Activated CD8-positive, alpha-beta memory T cell treated with anti-CD3 and anti-CD28 coated beads, Interleukin-2, amount 50 U/mL, for 1 hour (primary cell): ENCODE data around the gene HHAT.
"Not testable (repeated sequence)": the region's sequence is repeated elsewhere in the genome, so short reads cannot be mapped to it uniquely, and the experiment has no call there.

Source experiments
- DNase-seq: peaks from one replicate; pipeline ENCODE4 v3.0.0-alpha.2; 2020; ENCODE audit errors: extremely low read depth

HHAT gene

DNA sequence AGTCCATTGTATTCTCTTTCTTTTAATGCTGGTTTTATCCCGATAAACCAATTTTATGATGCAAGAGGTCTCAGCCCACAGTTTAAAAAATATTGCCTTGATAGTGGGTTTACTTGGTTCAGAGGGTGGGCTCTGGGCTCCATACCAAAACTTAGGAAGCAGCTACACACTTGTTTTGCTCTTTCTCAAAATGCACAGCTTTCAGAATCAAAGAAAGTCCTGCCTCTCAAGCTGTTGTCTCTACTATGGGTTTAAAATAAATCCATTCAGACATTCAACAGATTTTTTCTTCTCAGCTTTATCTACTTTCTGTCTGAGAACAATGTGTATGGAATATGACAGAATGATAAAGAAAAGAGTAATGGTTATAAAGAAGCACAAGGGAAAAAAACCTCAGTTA, 14.8 kb upstream of the HHAT start:
- DNase-seq: no peak

DNA sequence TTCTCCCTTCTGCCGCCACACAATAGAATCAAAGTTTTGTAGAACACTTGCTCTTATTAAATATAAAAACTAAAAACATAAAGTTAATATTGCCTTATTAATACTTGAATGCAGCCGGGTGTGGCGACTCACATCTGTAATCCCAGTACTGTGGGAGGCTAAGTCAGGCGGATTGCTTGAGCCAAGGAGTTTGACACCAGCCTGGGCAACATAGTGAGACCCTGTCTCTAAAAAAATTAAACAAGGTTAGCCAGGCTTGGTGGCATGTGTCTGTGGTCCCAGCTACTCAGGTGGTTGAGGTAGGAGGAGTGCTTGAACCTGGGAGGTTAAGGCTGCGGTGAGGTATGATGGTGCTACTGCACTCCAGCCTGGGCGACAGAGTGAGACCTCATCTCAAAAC, 13.2 kb upstream of the HHAT start:
- no peak for DNase-seq

DNA sequence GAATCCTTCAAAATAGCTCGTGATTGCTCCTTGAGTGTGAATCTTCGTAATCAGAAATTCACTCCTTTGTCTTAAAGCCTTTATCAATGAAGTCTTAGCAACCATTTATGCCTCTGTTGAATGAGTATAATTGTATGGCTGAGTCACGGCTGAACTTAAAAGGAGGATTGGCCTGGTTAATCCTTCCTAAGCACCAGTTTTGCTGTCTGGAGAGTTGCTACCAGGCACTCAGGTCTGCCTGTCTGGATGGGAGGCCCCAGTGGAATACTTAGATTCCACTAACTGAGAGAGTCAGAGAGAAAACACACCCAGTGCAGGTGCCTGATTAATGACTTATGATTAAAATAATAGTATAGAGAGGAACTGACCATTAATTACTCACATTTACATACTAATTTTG, 7.6 kb upstream of the HHAT start:
- DNase-seq: no peak

DNA sequence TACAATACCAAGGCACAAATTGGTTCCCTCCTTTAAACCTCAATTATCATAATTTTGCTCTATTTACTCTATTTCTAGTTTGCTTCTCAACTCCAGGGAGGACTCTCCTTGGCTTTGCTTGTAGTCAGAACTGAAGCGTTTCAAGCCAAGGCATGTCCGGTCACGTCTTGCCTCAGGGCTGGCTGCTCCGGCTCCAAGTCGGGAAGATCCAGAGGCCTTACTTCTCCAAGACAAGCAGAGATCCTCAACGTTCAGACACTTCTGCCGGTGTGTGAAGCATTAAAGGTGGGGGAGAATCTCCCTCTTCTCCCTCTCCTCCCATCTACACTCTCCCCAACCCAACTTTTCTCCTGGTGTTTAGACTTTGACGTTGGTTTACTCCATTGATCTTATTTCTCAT, 7.2 kb upstream of the HHAT start:
- DNase-seq: no peak

DNA sequence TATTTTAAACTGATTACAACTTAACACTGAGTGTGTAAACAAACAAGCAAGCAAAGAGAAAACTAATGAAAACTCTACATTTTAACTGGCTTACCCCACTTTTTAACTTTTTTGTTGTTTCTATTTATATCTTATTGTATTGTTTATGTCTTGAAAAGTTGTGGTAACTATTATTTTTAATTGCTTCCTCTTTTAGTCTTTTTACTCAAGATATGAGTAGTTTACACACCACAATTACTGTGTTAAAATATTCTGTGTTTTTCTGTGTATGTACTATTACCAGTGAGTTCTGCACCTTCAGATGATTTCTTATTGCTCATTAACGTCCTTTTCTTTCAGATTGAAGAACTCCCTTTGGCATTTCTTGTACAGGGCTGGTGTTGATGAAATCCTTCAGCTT, 4.7 kb upstream of the HHAT start:
- DNase-seq: no peak

DNA sequence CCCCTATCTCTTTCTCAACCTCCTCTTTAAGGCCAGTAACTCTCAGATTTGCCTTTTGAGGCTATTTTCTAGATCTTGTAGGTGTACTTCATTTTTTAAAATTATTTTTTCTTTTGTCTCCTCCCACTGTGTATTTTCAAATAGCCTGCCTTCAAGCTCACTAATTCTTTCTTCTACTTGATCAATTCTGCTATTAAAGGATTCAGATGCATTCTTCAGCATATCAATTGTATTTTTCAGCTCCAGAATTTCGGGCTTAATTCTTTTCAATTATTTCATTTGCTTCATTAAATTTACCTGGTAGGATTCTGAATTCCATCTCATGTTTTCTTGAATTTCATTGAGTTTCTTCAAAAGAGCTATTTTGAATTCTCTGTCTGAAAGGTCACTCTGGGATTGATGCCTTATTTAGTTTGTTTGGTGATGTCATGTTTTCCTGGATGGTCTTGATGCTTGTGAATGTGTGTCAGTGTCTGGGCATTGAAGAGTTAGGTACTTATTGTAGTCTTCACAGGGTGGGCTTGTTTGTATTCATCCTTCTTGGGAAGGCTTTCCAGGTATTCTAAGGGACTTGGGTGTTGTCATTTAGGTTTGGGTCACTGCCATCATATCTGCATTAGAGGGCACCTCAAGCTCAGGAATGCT, 3.6 kb upstream of the HHAT start:
- no peak for DNase-seq

DNA sequence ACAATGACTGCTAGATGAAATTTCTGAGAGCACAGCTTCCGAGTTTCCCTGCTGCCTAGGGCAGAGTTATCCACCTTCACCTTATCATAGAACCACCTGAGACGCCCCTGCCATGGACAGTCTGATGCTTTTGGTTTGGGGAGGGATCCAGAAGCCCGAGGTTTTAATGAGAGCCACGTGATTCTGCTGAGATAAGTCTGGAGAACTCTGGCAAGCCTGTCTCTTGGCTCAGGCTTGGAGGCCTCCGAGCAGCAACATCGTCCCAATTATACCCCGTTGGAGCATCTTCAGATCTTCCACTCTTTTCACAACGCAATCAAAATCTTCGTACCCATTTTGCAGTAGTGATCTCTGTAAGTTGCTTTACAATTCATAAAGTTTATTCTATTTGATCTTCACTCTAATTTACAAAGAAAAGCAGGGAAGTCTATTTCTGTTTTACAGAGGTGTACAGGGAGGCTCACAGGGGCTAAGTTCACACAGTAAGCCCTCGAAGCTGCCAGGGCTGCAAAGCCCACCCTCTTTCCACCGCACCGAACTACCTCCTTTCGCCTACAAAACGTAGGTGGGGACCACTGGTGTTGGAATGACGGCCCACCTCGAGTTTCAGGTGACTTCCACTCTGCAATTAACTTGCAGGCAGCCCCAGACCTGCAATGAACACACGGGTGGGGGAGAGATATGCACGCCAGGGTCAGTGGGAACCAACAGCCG, 513 bp upstream of the HHAT start:
- no peak for DNase-seq

DNA sequence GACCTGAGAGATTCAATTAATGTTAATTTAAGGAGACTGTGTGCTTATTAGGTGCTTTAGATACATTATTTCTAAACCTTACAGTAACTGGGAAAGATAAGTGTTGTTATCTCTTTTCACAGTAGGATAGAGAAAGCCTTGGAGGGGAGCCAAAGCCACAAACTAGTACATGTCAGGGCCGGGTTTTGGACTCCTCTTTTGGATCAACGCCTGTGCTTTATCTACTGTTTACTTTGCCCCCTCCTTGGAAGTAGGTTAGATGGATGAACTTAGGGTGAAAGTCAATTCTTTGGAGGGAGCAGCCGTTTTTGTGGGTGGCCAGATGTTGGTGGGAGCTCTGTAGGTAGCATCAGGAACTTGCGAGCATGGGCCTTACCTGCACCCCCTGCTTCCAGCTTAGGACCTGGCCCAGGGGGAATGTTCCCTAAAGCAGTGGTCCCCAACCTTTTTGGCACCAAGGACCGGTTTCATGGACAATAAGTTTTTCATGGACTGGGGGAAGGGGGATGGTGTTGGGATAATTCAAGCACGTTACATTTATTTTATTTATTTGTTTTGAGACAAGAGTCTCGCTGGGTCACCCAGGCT, 1.7 kb downstream of the HHAT start:
- no peak for DNase-seq

DNA sequence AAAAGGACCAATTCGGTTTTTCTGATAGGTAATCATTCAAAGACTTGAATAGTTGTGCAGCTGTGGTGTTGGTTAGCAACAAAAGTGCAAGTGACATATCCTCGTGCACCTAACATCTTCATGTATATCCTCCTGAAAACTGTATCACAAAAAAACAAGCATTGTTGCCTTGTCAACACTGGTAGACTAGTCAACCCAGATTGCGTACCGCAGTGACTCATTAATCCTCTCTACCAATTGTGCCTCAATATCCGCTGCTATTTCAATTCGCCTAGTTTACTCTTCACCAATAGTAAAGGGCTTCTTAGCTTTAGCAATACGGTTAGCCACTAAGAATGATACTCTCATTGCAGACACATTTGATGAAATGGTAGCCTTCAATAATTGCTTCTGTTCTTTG, 3.5 kb downstream of the HHAT start:
- no peak for DNase-seq

DNA sequence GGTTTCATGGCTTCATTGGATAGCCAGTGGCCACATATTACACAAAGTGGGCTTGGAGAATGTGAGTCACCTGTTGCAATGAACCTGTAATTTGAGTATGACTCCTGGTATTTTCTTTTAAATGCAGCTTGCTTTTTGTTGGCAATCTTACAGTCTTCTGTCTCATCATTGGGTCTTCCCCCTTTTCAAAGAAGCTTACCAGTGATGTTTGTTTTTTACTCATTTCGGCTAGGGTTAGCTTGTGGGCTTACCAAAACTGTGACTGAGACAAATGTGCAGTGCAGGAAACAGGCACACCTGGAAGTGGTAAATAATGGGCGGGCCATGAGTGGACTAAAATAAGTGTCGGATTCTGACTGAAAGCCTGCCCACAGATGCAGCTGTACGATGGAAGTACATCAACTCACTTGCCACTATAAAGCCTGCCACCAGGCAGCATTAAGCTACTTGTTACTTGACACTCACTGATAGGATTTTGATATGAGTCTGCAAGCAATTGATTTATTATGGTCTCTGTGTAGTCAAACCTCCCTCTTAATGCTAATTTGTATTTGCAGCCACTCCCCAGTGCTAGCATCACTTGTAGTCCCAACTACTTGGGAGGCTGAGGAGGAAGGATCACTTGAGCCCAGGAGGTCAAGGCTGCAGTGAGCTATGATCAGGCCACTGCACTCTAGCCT, 4.2 kb downstream of the HHAT start:
- DNase-seq: no peak

DNA sequence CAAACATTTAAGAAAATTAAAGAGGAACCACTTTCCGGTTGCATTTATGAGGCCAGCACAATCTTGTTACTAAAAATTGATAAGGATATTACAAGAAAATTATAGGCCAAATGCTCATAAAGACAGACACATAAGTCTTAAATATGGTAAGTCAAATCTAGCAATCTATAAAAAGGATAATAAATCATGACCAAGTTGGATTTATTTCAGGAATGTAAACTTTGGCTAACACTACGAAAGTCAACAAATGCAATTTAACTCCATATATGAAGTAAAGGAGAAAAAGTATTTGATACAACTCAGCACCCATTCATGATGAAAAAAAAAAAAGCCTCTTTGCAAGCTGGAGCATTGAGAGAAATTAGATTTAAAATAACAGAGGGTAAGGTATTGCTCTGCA, 6.3 kb downstream of the HHAT start:
- no peak for DNase-seq

DNA sequence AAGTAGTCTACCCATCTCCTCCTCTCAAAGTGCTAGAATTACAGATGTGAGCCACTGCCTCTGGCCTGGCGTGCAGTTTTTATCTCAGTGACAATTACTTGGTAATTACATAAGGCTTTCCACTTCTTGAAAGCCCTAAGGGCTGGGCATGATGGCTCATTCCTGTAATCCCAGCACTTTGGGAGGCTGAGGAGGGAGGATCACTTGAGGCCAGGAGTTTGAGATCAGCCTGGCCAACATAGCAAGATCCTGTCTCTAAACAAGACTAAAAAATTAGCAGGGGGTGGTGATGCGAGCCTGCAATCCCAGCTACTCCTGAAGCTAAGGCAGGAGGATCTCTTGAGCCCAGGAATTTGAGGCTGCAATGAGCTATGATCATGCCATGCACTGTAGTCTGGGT, 7.7 kb downstream of the HHAT start:
- no peak for DNase-seq

DNA sequence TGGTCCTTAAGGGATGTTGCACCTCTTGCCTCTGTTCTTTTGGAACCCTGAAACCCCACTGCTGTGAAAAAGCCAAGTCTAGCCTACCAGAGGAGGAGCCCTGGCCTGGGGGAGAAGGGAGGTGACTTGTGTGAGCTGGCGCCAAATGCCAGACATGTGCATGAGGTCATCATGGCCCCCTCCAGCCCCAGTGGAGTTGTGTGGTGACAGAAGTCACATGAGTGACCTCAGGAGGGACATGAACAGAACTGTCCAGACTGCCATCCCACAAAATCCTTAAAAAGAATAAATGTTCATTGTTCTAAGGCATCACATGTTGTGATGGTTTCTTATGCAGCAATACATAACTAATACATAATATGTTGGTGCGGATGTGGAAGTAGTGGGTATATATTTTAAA, 10.8 kb downstream of the HHAT start:
- no peak for DNase-seq

DNA sequence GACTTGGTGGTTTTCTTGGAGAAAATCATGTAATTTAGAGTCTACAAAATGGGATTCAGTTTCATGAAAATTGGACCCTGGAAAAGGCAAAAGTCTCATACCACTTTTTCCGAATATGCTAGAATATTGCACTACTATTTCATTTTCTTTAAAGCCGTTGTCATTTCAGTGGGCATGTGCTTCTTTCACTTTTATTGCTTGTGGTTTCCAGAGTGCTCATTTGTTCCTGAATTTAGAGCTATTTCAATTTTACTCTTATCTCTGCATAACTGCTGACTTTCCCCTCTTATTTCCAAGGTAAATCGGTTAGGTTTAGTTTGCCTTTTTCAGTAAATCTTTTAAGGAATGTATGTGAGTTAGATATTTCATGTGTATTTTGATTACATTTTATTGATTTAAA, 11.6 kb downstream of the HHAT start:
- no peak for DNase-seq

DNA sequence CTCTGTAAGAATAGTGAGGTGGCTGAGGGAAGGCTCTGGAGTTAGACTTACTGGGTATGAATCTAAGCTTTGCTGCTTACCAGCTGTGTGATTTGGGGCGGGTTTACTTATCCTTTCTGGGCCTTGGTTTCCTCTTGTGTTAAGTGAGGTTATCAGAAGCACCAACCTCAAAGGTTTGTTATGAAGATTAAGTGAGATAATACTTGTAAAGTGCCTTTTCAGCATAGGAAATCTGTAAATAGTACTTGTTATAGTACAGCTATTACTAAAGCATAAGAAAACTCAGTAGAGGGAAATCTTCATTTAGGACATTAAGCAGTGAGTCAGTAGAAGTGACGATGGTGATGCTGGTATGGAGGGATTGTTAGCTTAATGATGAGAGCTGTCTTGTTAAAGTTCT, 12.1 kb downstream of the HHAT start:
- no peak for DNase-seq

DNA sequence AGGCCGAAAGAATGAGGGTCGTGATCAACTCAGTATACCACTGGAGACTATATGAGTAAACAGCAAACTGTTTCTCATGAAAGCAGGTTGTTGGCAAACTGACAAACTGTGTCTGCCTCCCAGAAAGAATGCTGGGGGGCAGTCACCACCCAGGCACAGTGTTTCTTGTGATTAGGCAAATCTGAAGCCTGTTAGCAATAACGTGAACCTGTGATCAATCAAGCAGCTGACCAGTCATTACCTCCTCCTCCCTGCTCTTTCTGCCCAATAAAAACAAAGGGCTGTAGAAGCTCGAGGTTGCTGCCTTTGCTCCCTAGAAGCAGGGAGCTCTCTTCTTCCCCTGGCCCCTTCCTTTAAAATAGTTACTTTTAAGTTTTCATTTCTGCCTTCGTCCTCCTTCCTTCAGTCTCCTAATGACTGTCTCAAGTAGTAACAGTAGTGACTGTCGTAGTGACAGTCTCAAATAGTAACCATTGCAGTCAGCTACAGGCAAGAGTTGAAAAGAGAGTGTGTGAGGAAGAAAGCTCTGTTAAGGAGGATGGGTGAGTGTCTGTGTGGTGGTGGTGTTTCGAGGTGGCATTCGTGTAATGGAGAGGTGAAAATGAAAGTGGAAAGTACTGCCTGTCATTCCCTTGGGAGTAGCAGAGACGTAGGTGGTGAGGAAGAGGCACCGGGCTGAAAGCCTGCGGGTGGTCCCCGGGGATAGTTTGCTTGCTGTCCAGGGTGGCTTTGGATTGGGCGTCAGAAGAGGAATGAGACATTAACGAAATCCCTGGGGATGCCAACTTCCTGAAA, 14.5 kb downstream of the HHAT start:
- DNase-seq: no peak

DNA sequence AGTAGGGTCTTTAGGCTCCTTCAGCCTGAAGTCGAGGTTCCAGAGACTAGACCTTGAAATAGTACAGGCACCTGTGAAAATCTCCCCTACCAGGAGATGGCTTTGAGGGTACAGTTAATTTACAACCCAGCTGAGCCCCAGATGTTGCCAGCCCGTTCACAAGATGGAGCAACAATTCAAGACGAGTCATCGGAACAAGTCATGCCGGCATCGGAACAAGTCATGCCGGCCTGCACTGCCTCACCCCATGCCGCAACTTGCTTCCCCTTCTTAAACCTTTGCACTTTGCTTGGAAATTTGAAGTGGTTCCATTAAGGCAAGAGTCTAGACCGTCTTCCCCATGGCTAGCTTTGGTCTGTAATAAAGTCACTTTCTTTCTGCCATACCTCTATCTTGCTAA, 16.0 kb downstream of the HHAT start:
- DNase-seq: no peak

DNA sequence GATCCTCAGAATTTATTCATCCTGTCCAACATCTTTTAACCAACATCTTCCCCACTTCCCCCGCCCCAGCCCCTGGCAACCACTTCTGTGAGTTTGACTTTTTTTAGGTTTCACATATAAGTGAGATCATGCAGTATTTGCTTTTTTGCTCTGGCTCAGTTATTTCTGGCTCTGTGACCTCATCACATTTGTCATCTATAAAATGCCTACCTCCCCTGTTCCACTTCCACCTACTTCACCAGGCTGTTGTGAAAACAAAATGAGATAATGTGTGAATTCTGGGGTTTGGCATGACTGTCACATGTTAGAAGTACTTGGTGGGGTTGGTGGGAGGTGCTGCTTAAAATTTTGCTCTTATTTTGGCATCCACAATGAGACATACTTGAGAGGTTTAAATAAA, 18.4 kb downstream of the HHAT start:
- DNase-seq: no peak

DNA sequence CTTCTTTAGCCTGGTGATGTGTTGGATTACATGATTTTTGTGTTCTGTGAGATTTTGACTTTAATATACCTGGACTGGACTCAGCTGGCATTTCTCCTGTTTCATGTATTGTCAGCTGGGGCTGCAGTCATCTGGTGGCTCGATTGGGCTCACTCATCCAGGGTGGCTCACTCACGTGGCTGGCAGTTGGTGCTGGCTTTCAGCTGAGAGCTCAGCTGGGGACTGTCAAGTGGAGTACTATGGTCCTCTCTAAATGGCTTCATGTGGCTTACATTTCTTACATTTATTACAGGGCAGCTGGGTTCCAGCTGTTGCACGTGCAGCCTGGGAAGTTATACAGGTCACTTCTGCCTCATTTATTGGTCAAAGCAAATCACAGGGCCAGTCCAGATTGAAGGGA, 22.8 kb downstream of the HHAT start:
- DNase-seq: no peak

DNA sequence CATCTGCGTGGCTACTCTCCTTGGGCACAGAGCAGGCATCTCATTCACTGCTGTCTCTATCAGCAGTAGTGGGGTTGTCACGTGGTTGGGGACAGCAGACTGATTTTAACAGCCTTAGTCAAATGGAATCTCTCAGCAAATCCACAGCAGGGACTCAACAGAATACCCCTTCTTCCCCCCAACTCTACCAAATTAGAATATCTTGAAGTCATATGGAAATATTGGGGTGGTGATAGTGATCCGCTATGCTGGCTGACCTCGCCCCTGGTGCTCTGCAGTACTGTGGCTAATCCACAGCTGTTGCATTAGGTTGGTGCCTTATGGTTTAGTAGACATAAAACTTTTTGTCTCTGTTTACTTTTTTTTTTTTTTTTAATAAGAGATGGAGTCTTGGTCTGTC, 23.9 kb downstream of the HHAT start:
- DNase-seq: no peak

DNA sequence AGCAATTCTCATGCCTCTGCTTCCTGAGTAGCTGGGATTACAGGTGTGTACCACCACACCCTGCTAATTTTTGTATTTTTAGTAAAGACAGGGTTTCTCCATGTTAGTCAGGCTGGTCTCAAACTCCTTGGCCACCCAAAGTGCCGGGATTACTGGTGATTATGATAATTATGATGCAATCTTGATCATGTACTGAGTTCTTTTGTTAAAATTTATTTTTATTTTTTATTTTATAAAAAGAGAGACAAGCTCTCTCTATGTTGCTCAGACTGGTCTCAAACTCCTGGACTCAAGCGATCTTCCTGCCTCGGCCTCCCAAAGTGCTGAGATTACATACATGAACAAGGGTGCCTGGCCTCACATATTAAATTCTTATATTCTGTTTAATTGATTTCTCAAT, 25.6 kb downstream of the HHAT start:
- DNase-seq: not testable (repeated sequence)

DNA sequence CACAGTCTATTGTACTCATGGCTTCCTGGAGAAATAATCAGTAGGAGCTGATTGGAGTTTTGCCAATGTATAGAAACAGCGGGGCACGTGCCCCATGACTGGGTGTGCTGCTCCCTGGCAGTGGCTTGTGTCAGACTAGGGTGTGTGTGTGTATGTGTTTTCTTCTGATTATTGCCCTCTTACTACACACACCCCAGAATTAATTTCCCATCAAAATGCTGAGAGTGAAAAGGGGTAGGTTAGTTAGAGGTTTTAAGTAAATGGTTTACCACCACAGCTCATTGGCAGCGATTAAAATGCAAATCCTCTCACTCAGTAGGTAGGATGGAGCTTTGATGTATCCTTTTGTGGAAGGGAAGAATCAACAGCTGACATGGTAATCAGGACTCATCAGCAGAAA, 29.9 kb downstream of the HHAT start:
- DNase-seq: no peak
